Activated B cell treated with CpG ODN at 0.5 μM for 24 hours (primary cell): ENCODE measurements around the gene PTPRN. TPM values are rescaled to one million over a fixed set of nuclear protein-coding genes. Genes with fewer than 3 reads are reported as not detected.

ENCODE experiments used
- ATAC-seq: fragments of 200-7000 bp; cut with Tn5 transposase; one replicate; pipeline ENCODE4 v1.10.0; 2021; ENCODE audit warnings: low read depth, mild to moderate bottlenecking, moderate library complexity
- CTCF ChIA-PET: fragments of 350-600 bp; sonication (Branson Sonifier 250); formaldehyde crosslinking; loops from one replicate; lab custom pipeline; 2021; ENCODE audit warnings: antibody characterized with exemption; lab: Charles Lee
- POLR2A ChIA-PET: fragments of 350-600 bp; sonication (Branson Sonifier 250); formaldehyde crosslinking; loops from one replicate; lab custom pipeline; 2021; ENCODE audit warnings: antibody characterized with exemption; lab: Charles Lee
- DNase-seq: peaks from one replicate; pipeline ENCODE4 v3.0.0; 2022
- H3K27ac Mint-ChIP-seq: one replicate; pipeline ENCODE4 v1.8.0; 2020; ENCODE audit warnings: mixed read lengths
- H3K27me3 Mint-ChIP-seq: one replicate; pipeline ENCODE4 v1.8.0; 2021; ENCODE audit warnings: mixed read lengths
- H3K36me3 Mint-ChIP-seq: one replicate; pipeline ENCODE4 v1.8.0; 2021; ENCODE audit warnings: low read depth, mixed read lengths
- H3K4me1 Mint-ChIP-seq: one replicate; pipeline ENCODE4 v1.8.0; 2021; ENCODE audit warnings: mixed read lengths
- H3K4me3 Mint-ChIP-seq: one replicate; pipeline ENCODE4 v1.8.0; 2020; ENCODE audit warnings: mild to moderate bottlenecking, mixed read lengths
- H3K9me3 Mint-ChIP-seq: one replicate; pipeline ENCODE4 v1.8.0; 2020; ENCODE audit warnings: mixed read lengths
- CTCF ChIP-seq: fragments of 200-600 bp; IDR thresholded peaks from one replicate; pipeline ENCODE4 v1.8.0; 2022; ENCODE audit warnings: antibody characterized with exemption, mild to moderate bottlenecking
- intact Hi-C: fragments of 100-400 bp; cut with micrococcal nuclease; formaldehyde crosslinking; loops from one replicate; pipeline ENCODE4 v1.15.1; 2024
- total RNA-seq: library from RNA; stranded (reverse); gene quantifications from 2 replicates; pipeline ENCODE4 v1.2.3, GENCODE V29; 2022

PTPRN gene
- total RNA-seq, 1 donor from 2014 or later, result not detected

- DNase-seq (no peak), ATAC-seq (no peak)
- H3K4me3 Mint-ChIP-seq, result no peak overlapping the region
- H3K27me3 Mint-ChIP-seq, result peaks cover 79% of the 10 kb centered on the region
- POLR2A ChIA-PET, result no interaction called here
- no peak for TF ChIP-seq CTCF
- intact Hi-C loops, result loop anchor here (5.0 kb wide), 1 partner anchor 344 kb away; no protein-coding TSS in a partner anchor
- no peak overlapping the region for H3K27ac Mint-ChIP-seq
- peaks cover 3% of the 10 kb centered on the region for H3K4me1 Mint-ChIP-seq
- CTCF ChIA-PET, result interaction anchor here (1.3 kb wide), 1 partner anchor 11 kb away, joined by 6 read pairs; no protein-coding TSS in a partner anchor
- no peaks in the 10 kb centered on the region for H3K36me3 Mint-ChIP-seq
- no peaks in the 10 kb centered on the region for H3K9me3 Mint-ChIP-seq
These were observed 3.2 kb downstream of the PTPRN start for GRCh38 chr2:219306047-219306446.

- no peaks in the 10 kb centered on the region for H3K36me3 Mint-ChIP-seq
- POLR2A ChIA-PET, result no interaction called here
- no peak overlapping the region for H3K27ac Mint-ChIP-seq
- intact Hi-C loops, result no loop called here
- H3K4me1 Mint-ChIP-seq, result peaks cover 1% of the 10 kb centered on the region
- no peaks in the 10 kb centered on the region for H3K9me3 Mint-ChIP-seq
- CTCF ChIA-PET, result interaction anchor here (1.4 to 1.6 kb wide), 2 partner anchors 9 to 133 kb away, joined by 3 to 4 read pairs; no protein-coding TSS in a partner anchor
- DNase-seq (no peak), ATAC-seq (no peak)
- H3K4me3 Mint-ChIP-seq, result no peak overlapping the region
- TF ChIP-seq CTCF, result no peak
- H3K27me3 Mint-ChIP-seq, result peaks cover 71% of the 10 kb centered on the region
These were observed 5.0 kb downstream of the PTPRN start for GRCh38 chr2:219304223-219304622.

GRCh38 chr2:219302412-219302968 lies 6.7 kb downstream of the PTPRN start:
- Mint-ChIP-seq H3K9me3 (no peaks in the 10 kb centered on the region), H3K4me3 (no peak overlapping the region), H3K27ac (no peak overlapping the region), H3K4me1 (peaks cover 7% of the 10 kb centered on the region), H3K36me3 (no peaks in the 10 kb centered on the region), H3K27me3 (peaks cover 64% of the 10 kb centered on the region)
- ATAC-seq (no peak), DNase-seq (no peak)
- intact Hi-C loops, result no loop called here
- CTCF ChIA-PET, result interaction anchor here (1.3 to 1.6 kb wide), 2 partner anchors 131 to 143 kb away, joined by 4 read pairs; no protein-coding TSS in a partner anchor
- POLR2A ChIA-PET, result no interaction called here
- TF ChIP-seq CTCF, result no peak

GRCh38 chr2:219300022-219300421 lies 9.2 kb downstream of the PTPRN start:
- Mint-ChIP-seq H3K36me3 (no peaks in the 10 kb centered on the region), H3K27me3 (peaks cover 42% of the 10 kb centered on the region), H3K9me3 (no peaks in the 10 kb centered on the region), H3K27ac (no peak overlapping the region), H3K4me3 (no peak overlapping the region), H3K4me1 (peaks cover 13% of the 10 kb centered on the region)
- DNase-seq (no peak), ATAC-seq (no peak)
- TF ChIP-seq CTCF, result no peak
- ChIA-PET CTCF (interaction anchor here (0.8 to 4.6 kb wide), 7 partner anchors 21 to 143 kb away, joined by 3 to 43 read pairs (median 5); partner anchors contain the start of genes DNAJB2 and NHEJ1), POLR2A (interaction anchor here (0.5 to 10.1 kb wide), 2 partner anchors 20 to 89 kb away, joined by 3 to 138 read pairs; partner anchors contain the start of gene DNAJB2)
- intact Hi-C loops, result no loop called here

- intact Hi-C loops, result loop anchor here (5.0 kb wide), 1 partner anchor 447 kb away; no protein-coding TSS in a partner anchor
- no peak for ATAC-seq
- peaks cover 35% of the 10 kb centered on the region for H3K27me3 Mint-ChIP-seq
- peaks cover 17% of the 10 kb centered on the region for H3K4me1 Mint-ChIP-seq
- DNase-seq, result no peak
- no peak overlapping the region for H3K27ac Mint-ChIP-seq
- ChIA-PET CTCF (interaction anchor here (0.8 to 4.6 kb wide), 8 partner anchors 11 to 143 kb away, joined by 3 to 43 read pairs (median 6); partner anchors contain the start of genes CNPPD1, DNAJB2 and NHEJ1), POLR2A (interaction anchor here (0.5 to 10.1 kb wide), 2 partner anchors 20 to 88 kb away, joined by 3 to 138 read pairs; partner anchors contain the start of gene DNAJB2)
- H3K36me3 Mint-ChIP-seq, result no peaks in the 10 kb centered on the region
- H3K9me3 Mint-ChIP-seq, result no peaks in the 10 kb centered on the region
- H3K4me3 Mint-ChIP-seq, result no peak overlapping the region
- no peak for TF ChIP-seq CTCF
These were observed 9.8 kb downstream of the PTPRN start for GRCh38 chr2:219299372-219299760.
